GM13977 (cell line): ENCODE results near the gene OSTF1.

Source experiments
- DNase-seq: peaks from one replicate; pipeline ENCODE4 v3.0.0; 2012; ENCODE audit warnings: low spot score
- CTCF ChIP-seq: IDR thresholded peaks from 2 replicates; pipeline ENCODE4 v1.5.1; 2012; ENCODE audit warnings: mild to moderate bottlenecking, control low read depth; ENCODE audit not compliant: insufficient read depth; ENCODE audit errors: extremely low read depth, missing control alignments
- in situ Hi-C: fragments of 300-500 bp; cut with MboI; formaldehyde crosslinking; loops from one replicate; pipeline ENCODE4 v1.12.0; 2022; ENCODE audit warnings: low sequenced_read_pairs, low pct_unique_long_range_greater_than_20kb, mixed read lengths, inconsistent platforms; ENCODE audit not compliant: unreplicated experiment

OSTF1 gene

GRCh38 chr9:75164573-75164972, 76.3 kb downstream of the OSTF1 start:
- in situ Hi-C loops: no loop called here
- DNase-seq: no peak
- no peak for TF ChIP-seq CTCF

- no peak for TF ChIP-seq CTCF
- DNase-seq: no peak
- in situ Hi-C loops: no loop called here
These were observed 79.0 kb downstream of the OSTF1 start for GRCh38 chr9:75167281-75167680.

- TF ChIP-seq CTCF: no peak
- no peak for DNase-seq
- in situ Hi-C loops: no loop called here
These were observed 80.2 kb downstream of the OSTF1 start for GRCh38 chr9:75168270-75169178.

GRCh38 chr9:75169623-75170022, 81.3 kb downstream of the OSTF1 start:
- TF ChIP-seq CTCF: no peak
- in situ Hi-C loops: no loop called here
- no peak for DNase-seq

- TF ChIP-seq CTCF: no peak
- in situ Hi-C loops: no loop called here
- DNase-seq: no peak
These were observed 82.6 kb downstream of the OSTF1 start for GRCh38 chr9:75170898-75171360.

GRCh38 chr9:75175395-75175794, 87.1 kb downstream of the OSTF1 start:
- no peak for DNase-seq
- in situ Hi-C loops: no loop called here
- no peak for TF ChIP-seq CTCF
